Measurements from ENCODE around the gene RREB1.

RREB1 gene

GRCh38 chr6:7071405-7071804, 36.4 kb upstream of the RREB1 start:
- in situ Hi-C loops (cut with HindIII; ENCODE audit: low pct_ligation_motif_present, low sequenced_read_pairs): no loop called here
- H3K27me3 ChIP-seq (replicated peaks): no peaks in the 10 kb centered on the region
- no peak for TF ChIP-seq CTCF (IDR thresholded peaks at IDR 0.05; ENCODE audit: low read depth, low read length, missing control alignments)
- no peaks in the 10 kb centered on the region for H3K36me3 ChIP-seq (replicated peaks)
- no peak overlapping the region for H3K27ac ChIP-seq
- DNase-seq: no peak
- no peak overlapping the region for H3K4me3 ChIP-seq (ENCODE audit: low read depth, low read length)

GRCh38 chr6:7073082-7073820, 34.5 kb upstream of the RREB1 start:
- TF ChIP-seq CTCF (IDR thresholded peaks at IDR 0.05; ENCODE audit: low read depth, low read length, missing control alignments): no peak
- in situ Hi-C loops (cut with HindIII; ENCODE audit: low pct_ligation_motif_present, low sequenced_read_pairs): no loop called here
- Histone ChIP-seq H3K27ac (no peak overlapping the region), H3K4me3 (ENCODE audit: low read depth, low read length) (no peak overlapping the region), H3K36me3 (replicated peaks) (no peaks in the 10 kb centered on the region), H3K27me3 (replicated peaks) (no peaks in the 10 kb centered on the region)
- DNase-seq: no peak

GRCh38 chr6:7073821-7074525, 33.8 kb upstream of the RREB1 start:
- no peak overlapping the region for H3K4me3 ChIP-seq (ENCODE audit: low read depth, low read length)
- no peak for TF ChIP-seq CTCF (IDR thresholded peaks at IDR 0.05; ENCODE audit: low read depth, low read length, missing control alignments)
- DNase-seq: no peak
- no peaks in the 10 kb centered on the region for H3K27me3 ChIP-seq (replicated peaks)
- H3K27ac ChIP-seq: no peak overlapping the region
- H3K36me3 ChIP-seq (replicated peaks): no peaks in the 10 kb centered on the region
- in situ Hi-C loops (cut with HindIII; ENCODE audit: low pct_ligation_motif_present, low sequenced_read_pairs): no loop called here

- no peak for TF ChIP-seq CTCF (IDR thresholded peaks at IDR 0.05; ENCODE audit: low read depth, low read length, missing control alignments)
Measured at GRCh38 chr6:7074870-7075269, 32.9 kb upstream of the RREB1 start.

GRCh38 chr6:7075341-7076000, 32.3 kb upstream of the RREB1 start:
- no peak for DNase-seq
- no peak overlapping the region for H3K27ac ChIP-seq
- no peaks in the 10 kb centered on the region for H3K36me3 ChIP-seq (replicated peaks)
- TF ChIP-seq CTCF (IDR thresholded peaks at IDR 0.05; ENCODE audit: low read depth, low read length, missing control alignments): no peak
- no peaks in the 10 kb centered on the region for H3K27me3 ChIP-seq (replicated peaks)
- in situ Hi-C loops (cut with HindIII; ENCODE audit: low pct_ligation_motif_present, low sequenced_read_pairs): no loop called here
- H3K4me3 ChIP-seq (ENCODE audit: low read depth, low read length): no peak overlapping the region

More at GRCh38 chr6:7074870-7075269, 32.9 kb upstream of the RREB1 start:
- DNase-seq: no peak
- Histone ChIP-seq H3K27me3 (replicated peaks) (no peaks in the 10 kb centered on the region), H3K27ac (no peak overlapping the region), H3K4me3 (ENCODE audit: low read depth, low read length) (no peak overlapping the region), H3K36me3 (replicated peaks) (no peaks in the 10 kb centered on the region)
- in situ Hi-C loops (cut with HindIII; ENCODE audit: low pct_ligation_motif_present, low sequenced_read_pairs): no loop called here
